ENCODE measurements around the gene MYEOV.

The MYEOV gene

GRCh38 chr11:69267395-69267805 is 26.6 kb upstream of the MYEOV start:
- DNase-seq = no peak

GRCh38 chr11:69268911-69269310 is 25.0 kb upstream of the MYEOV start:
- DNase-seq = no peak

- no peak for DNase-seq
These were observed 24.6 kb upstream of the MYEOV start for GRCh38 chr11:69269388-69269787.

- DNase-seq = no peak
These were observed 23.8 kb upstream of the MYEOV start for GRCh38 chr11:69269926-69270697.

GRCh38 chr11:69270941-69271340 is 23.0 kb upstream of the MYEOV start:
- DNase-seq = no peak

- DNase-seq = no peak
These were observed 21.9 kb upstream of the MYEOV start for GRCh38 chr11:69272055-69272454.

- DNase-seq = no peak
These were observed 21.0 kb upstream of the MYEOV start for GRCh38 chr11:69272831-69273485.

- DNase-seq = no peak
These were observed 20.4 kb upstream of the MYEOV start for GRCh38 chr11:69273571-69273970.

- DNase-seq = no peak
These were observed 19.4 kb upstream of the MYEOV start for GRCh38 chr11:69274531-69275016.

GRCh38 chr11:69275178-69275577 is 18.8 kb upstream of the MYEOV start:
- DNase-seq = no peak

GRCh38 chr11:69276165-69276564 is 17.8 kb upstream of the MYEOV start:
- no peak for DNase-seq

- no peak for DNase-seq
These were observed 16.7 kb upstream of the MYEOV start for GRCh38 chr11:69277074-69277809.

GRCh38 chr11:69278091-69278867 is 15.7 kb upstream of the MYEOV start:
- DNase-seq = no peak

- no peak for DNase-seq
These were observed 13.5 kb upstream of the MYEOV start for GRCh38 chr11:69280451-69280850.

GRCh38 chr11:69280994-69281393 is 13.0 kb upstream of the MYEOV start:
- no peak for DNase-seq

- no peak for DNase-seq
These were observed 10.5 kb upstream of the MYEOV start for GRCh38 chr11:69283446-69283845.

- no peak for DNase-seq
These were observed 9.9 kb upstream of the MYEOV start for GRCh38 chr11:69284081-69284511.

- no peak for DNase-seq
These were observed 8.9 kb upstream of the MYEOV start for GRCh38 chr11:69285091-69285490.

- DNase-seq = no peak
These were observed 8.2 kb upstream of the MYEOV start for GRCh38 chr11:69285766-69286165.

GRCh38 chr11:69286374-69287371 is 7.3 kb upstream of the MYEOV start:
- DNase-seq = no peak

Measured in NCI-H748 treated with DMSO at 0.1 percent for 48 hours (cell line).